ENCODE data around the gene SCARF1.
A peak's percentile ranks its signal among the peaks of the same experiment; 100 is the strongest.
"Not testable (repeated sequence)": the region's sequence is repeated elsewhere in the genome, so short reads cannot be mapped to it uniquely, and the experiment has no call there.

The SCARF1 gene

GRCh38 chr17:1645207-1646171 lies at the start of gene SCARF1:
Gene SCARF1, minus strand, starts transcription at chr17:1645732. Its CDS starts 35 bp downstream, at chr17:1645697.
- DNase-seq, result no peak

- no peak for DNase-seq
Observed at GRCh38 chr17:1693339-1693738, 47.8 kb upstream of the SCARF1 start.

- no peak for DNase-seq
Observed at GRCh38 chr17:1690544-1691221, 45.2 kb upstream of the SCARF1 start.

GRCh38 chr17:1688405-1688804 lies 42.9 kb upstream of the SCARF1 start:
- not testable (repeated sequence) for DNase-seq

- DNase-seq, result no peak
Observed at GRCh38 chr17:1686086-1686485, 40.6 kb upstream of the SCARF1 start.

GRCh38 chr17:1684378-1685189 lies 39.1 kb upstream of the SCARF1 start, which contains the start of gene PRPF8:
Gene PRPF8, minus strand, starts transcription at chr17:1684867. Its CDS starts 296 bp downstream, at chr17:1684571.
- DNase-seq, result peak; percentile 98

- DNase-seq, result no peak
Observed at GRCh38 chr17:1683459-1683858, 37.9 kb upstream of the SCARF1 start.

- DNase-seq, result no peak
Observed at GRCh38 chr17:1676401-1676800, 30.9 kb upstream of the SCARF1 start.

- DNase-seq, result peak; percentile 25
Observed at GRCh38 chr17:1673041-1673785, 27.7 kb upstream of the SCARF1 start.

- not testable (repeated sequence) for DNase-seq
Observed at GRCh38 chr17:1663934-1664333, 18.4 kb upstream of the SCARF1 start.

- no peak for DNase-seq
Observed at GRCh38 chr17:1661045-1661444, 15.5 kb upstream of the SCARF1 start.

GRCh38 chr17:1658100-1658499 lies 12.6 kb upstream of the SCARF1 start:
- no peak for DNase-seq

- no peak for DNase-seq
Observed at GRCh38 chr17:1653735-1654134, 8.2 kb upstream of the SCARF1 start.

GRCh38 chr17:1652794-1653193 lies 7.3 kb upstream of the SCARF1 start:
- DNase-seq, result not testable (repeated sequence)

- no peak for DNase-seq
Observed at GRCh38 chr17:1651559-1651844, 6.0 kb upstream of the SCARF1 start.

- no peak for DNase-seq
Observed at GRCh38 chr17:1650731-1651558, 5.4 kb upstream of the SCARF1 start.

GRCh38 chr17:1649844-1650501 lies 4.4 kb upstream of the SCARF1 start, which contains the start of gene RILP:
Gene RILP, minus strand, starts transcription at chr17:1649866. Its CDS starts 62 bp downstream, at chr17:1649804.
- no peak for DNase-seq

- peak; percentile 95 for DNase-seq
Observed at GRCh38 chr17:1648963-1649843, 3.7 kb upstream of the SCARF1 start.

GRCh38 chr17:1648173-1648962 lies 2.8 kb upstream of the SCARF1 start:
- DNase-seq, result no peak

Data from activated CD4-positive, alpha-beta T cell treated with anti-CD3 and anti-CD28 coated beads, Interleukin-2, amount 50 U/mL, for 1 hour (primary cell).